HepG2 (cell line): ENCODE results near the gene INSR. TPM values are rescaled to one million over a fixed set of nuclear protein-coding genes. Genes with fewer than 3 reads are reported as not detected.

Source experiments
- ATAC-seq: fragments of 200-7000 bp; cut with Tn5 transposase; 3 replicates; pipeline ENCODE4 v1.9.1; 2020; ENCODE audit warnings: mild to moderate bottlenecking, moderate library complexity
- BruUV-seq: library from RNA; stranded (reverse); fragments of 400-500 nt; replicated peaks from 2 replicates; lab custom pipeline; 2021; lab: Mats Ljungman, UMichigan
- CTCF ChIA-PET: fragments of 300-600 bp; formaldehyde crosslinking; extraction: SDS; loops from one replicate; lab custom pipeline; 2021; ENCODE audit warnings: low total read pairs, inconsistent platforms, low intra/inter-chr PET ratio; lab: Yijun Ruan, JAX
- POLR2A ChIA-PET: fragments of 350-600 bp; sonication (Branson Sonifier 250); formaldehyde crosslinking; loops from one replicate; lab custom pipeline; 2020; ENCODE audit warnings: antibody characterized with exemption, inconsistent platforms; lab: Yijun Ruan, JAX
- DNase-seq: peaks from one replicate; pipeline ENCODE4 v3.0.0-alpha.2; 2015; ENCODE audit warnings: low spot score
- FAIRE-seq: peaks from 3 replicates; lab custom pipeline; 2011; peaks lifted over from hg19 to GRCh38; lab: Jason Lieb, UNC
- H2AFZ ChIP-seq: one replicate; pipeline ENCODE4 v1.6.1; 2011; ENCODE audit warnings: low read length, inconsistent platforms
- H3K27ac ChIP-seq: fragments of 300-600 bp; 3 replicates; pipeline ENCODE4 v1.8.0; 2011; ENCODE audit warnings: mixed run types, mild to moderate bottlenecking, mixed read lengths, low read length, inconsistent platforms; ENCODE audit not compliant: insufficient read depth; ENCODE audit errors: extremely low read length
- H3K27me3 ChIP-seq, 2 experiments: fragments of 200-600 bp in 1 of 2; 2 replicates in 1 of 2; 3 replicates in 1 of 2; pipeline versions ENCODE4 v1.6.0 to v1.8.0; 2011; ENCODE audit warnings: low read length in 2 of 2, mild to moderate bottlenecking in 2 of 2, moderate library complexity in 2 of 2, inconsistent platforms in 1 of 2; ENCODE audit not compliant: insufficient read depth in 2 of 2, control insufficient read depth in 1 of 2
- H3K36me3 ChIP-seq, 2 experiments: fragments of 200-600 bp in 1 of 2; replicated peaks in 1 of 2; 2 replicates in 1 of 2; 3 replicates in 1 of 2; pipeline versions ENCODE4 v1.5.1 to v1.8.0; 2011; ENCODE audit warnings: low read length in 2 of 2, inconsistent platforms in 1 of 2; ENCODE audit not compliant: insufficient read depth in 2 of 2, control insufficient read depth in 1 of 2
- H3K4me1 ChIP-seq: 2 replicates; pipeline ENCODE4 v1.5.1; 2012; ENCODE audit warnings: low read length, inconsistent platforms; ENCODE audit not compliant: insufficient read depth
- H3K4me2 ChIP-seq: 2 replicates; pipeline ENCODE4 v1.6.0; 2011; ENCODE audit warnings: low read depth, low read length, inconsistent platforms
- H3K4me3 ChIP-seq, 3 experiments: fragments of 200-600 bp in 1 of 3; sonication (generic), shearing (Covaris generic) in 1 of 3; replicated peaks in 1 of 3; 2 replicates each; pipeline ENCODE4 v1.5.1; 2011 to 2016; ENCODE audit warnings: low read length in 3 of 3, inconsistent platforms in 2 of 3, low read depth in 2 of 3, mild to moderate bottlenecking in 2 of 3, control low read depth in 1 of 3, mixed read lengths in 1 of 3; ENCODE audit not compliant: insufficient read depth in 1 of 3
- H3K79me2 ChIP-seq: one replicate; pipeline ENCODE4 v1.6.1; 2011; ENCODE audit warnings: low read length, inconsistent platforms; ENCODE audit not compliant: insufficient read depth
- H3K9ac ChIP-seq: 2 replicates; pipeline ENCODE4 v1.6.0; 2011; ENCODE audit warnings: mild to moderate bottlenecking, low read depth, low read length, inconsistent platforms; ENCODE audit not compliant: insufficient read depth
- H3K9me3 ChIP-seq: 2 replicates; pipeline ENCODE4 v1.5.1; 2012; ENCODE audit warnings: mild to moderate bottlenecking, low read length
- H4K20me1 ChIP-seq: 2 replicates; pipeline ENCODE4 v1.6.0; 2011; ENCODE audit warnings: inconsistent platforms, mild to moderate bottlenecking, low read length, moderate library complexity; ENCODE audit not compliant: insufficient read depth
- ATF7-NPFF ChIP-seq: sonication (generic); formaldehyde crosslinking; IDR thresholded peaks from 2 replicates; pipeline ENCODE4 v1.8.1; 2023; ENCODE audit warnings: mild to moderate bottlenecking, low read depth, missing genetic modification reagents, moderate library complexity
- CTCF ChIP-seq: sonication (generic); formaldehyde crosslinking; IDR thresholded peaks from 2 replicates; pipeline ENCODE4 v1.5.0; 2020; ENCODE audit warnings: mild to moderate bottlenecking, missing genetic modification reagents, moderate library complexity
- ETV6 ChIP-seq: sonication (generic); formaldehyde crosslinking; conservative IDR thresholded peaks from 2 replicates; pipeline ENCODE4 v1.4.0; 2020; ENCODE audit warnings: missing genetic modification reagents
- NR2C2 ChIP-seq: sonication (generic); formaldehyde crosslinking; IDR thresholded peaks from 2 replicates; pipeline ENCODE4 v1.4.0; 2020; ENCODE audit warnings: missing genetic modification reagents, mild to moderate bottlenecking, moderate library complexity, borderline replicate concordance
- RNF219 ChIP-seq: sonication (generic); formaldehyde crosslinking; IDR thresholded peaks from 2 replicates; pipeline ENCODE4 v1.5.0; 2020; ENCODE audit warnings: mild to moderate bottlenecking, missing genetic modification reagents
- SRSF1 ChIP-seq: fragments of 200-400 bp; formaldehyde crosslinking; optimal IDR thresholded peaks from 2 replicates; pipeline ENCODE3; 2017; ENCODE audit warnings: mild to moderate bottlenecking, low read depth, low read length, moderate library complexity
- TBL1XR1 ChIP-seq: fragments of 150-350 bp; IDR thresholded peaks from 2 replicates; pipeline ENCODE4 v1.6.1; 2014; ENCODE audit warnings: borderline replicate concordance, low read length; ENCODE audit not compliant: partially characterized antibody
- TFE3 ChIP-seq: IDR thresholded peaks from 2 replicates; pipeline ENCODE4 v1.6.1; 2016
- XBP1 ChIP-seq: sonication (generic); formaldehyde crosslinking; IDR thresholded peaks from 2 replicates; pipeline ENCODE4 v1.5.0; 2020; ENCODE audit warnings: missing genetic modification reagents
- ZKSCAN8 ChIP-seq: IDR thresholded peaks from 2 replicates; pipeline ENCODE4 v1.6.1; 2016; ENCODE audit warnings: borderline replicate concordance, missing genetic modification reagents, missing compliant biosample characterization
- ZNF329 ChIP-seq: sonication (generic); formaldehyde crosslinking; IDR thresholded peaks from 2 replicates; pipeline ENCODE4 v1.9.0; 2021; ENCODE audit warnings: low read depth, mild to moderate bottlenecking, missing genetic modification reagents
- ZNF335 ChIP-seq: sonication (generic); formaldehyde crosslinking; IDR thresholded peaks from 2 replicates; pipeline ENCODE4 v1.4.0; 2020; ENCODE audit warnings: missing genetic modification reagents
- ZNF547 ChIP-seq: sonication (generic); formaldehyde crosslinking; IDR thresholded peaks from 2 replicates; pipeline ENCODE4 v1.5.1; 2020; ENCODE audit warnings: mild to moderate bottlenecking, missing genetic modification reagents
- ZNF75D ChIP-seq: sonication (generic); formaldehyde crosslinking; IDR thresholded peaks from 2 replicates; pipeline ENCODE4 v1.8.1; 2023; ENCODE audit warnings: missing genetic modification reagents, mild to moderate bottlenecking, borderline replicate concordance
- ZNF841 ChIP-seq: sonication (generic); formaldehyde crosslinking; IDR thresholded peaks from 2 replicates; pipeline ENCODE4 v1.8.1; 2023; ENCODE audit warnings: missing genetic modification reagents, borderline replicate concordance
- WGBS: methylation state at CpG from one replicate; pipeline ENCODE4 v1.1.6; 2017; ENCODE audit warnings: low lambda C conversion rate; 5-methylcytosine and 5-hydroxymethylcytosine counted together
- in situ Hi-C: cut with HindIII; loops from 2 replicates; pipeline ENCODE4 v1.10.0; 2017; ENCODE audit warnings: low pct_unique_long_range_greater_than_20kb; ENCODE audit not compliant: extremely low pct_ligation_motif_present
- intact Hi-C: fragments of 100-400 bp; cut with micrococcal nuclease; formaldehyde crosslinking; loops from one replicate; pipeline ENCODE4 v1.10.0; 2022; ENCODE audit not compliant: unreplicated experiment
- polyA plus RNA-seq, 8 experiments: library from polyadenylated mRNA; depleted of rRNA in 3 of 8; stranded (reverse) in 7 of 8; unstranded in 1 of 8; fragments of >200 nt; fragmentation: Illumina TruSeq in 4 of 8; extraction: Trizol in 4 of 8; gene quantifications; 2 replicates each; pipeline versions ENCODE4 v1.2.1 to v1.2.3, GENCODE V29; 2011 to 2016; ENCODE audit warnings: low read depth in 4 of 8, missing spikeins in 1 of 8, mixed read lengths in 1 of 8; ENCODE audit not compliant: insufficient read depth in 1 of 8
- total RNA-seq, 5 experiments: library from RNA; depleted of rRNA; stranded (reverse); fragments of >200 nt; fragmentation: Illumina TruSeq; extraction: Trizol; gene quantifications; 2 replicates each; pipeline ENCODE4 v1.2.3, GENCODE V29; 2016; ENCODE audit warnings: low read depth in 1 of 5

Gene INSR
- total and polyA plus RNA-seq, 2 of the 13 experiments (the other 11 are each of a cell fraction or from before 2014, with no cell fraction given), result 24.2 to 29.8 TPM

- no peak overlapping the region for H3K27ac ChIP-seq
- TF ChIP-seq NR2C2 (CRISPR knock-in tag) (no peak), TFE3 (CRISPR knock-in tag) (no peak), ETV6 (CRISPR knock-in tag) (no peak), XBP1 (CRISPR knock-in tag) (no peak), ZNF841 (CRISPR knock-in tag) (no peak), TBL1XR1 (no peak), ZNF547 (CRISPR knock-in tag) (no peak), ZKSCAN8 (CRISPR knock-in tag) (no peak)
- intact Hi-C loops (no loop called here), in situ Hi-C loops (no loop called here)
- FAIRE-seq (no peak), ATAC-seq (no peak), DNase-seq (no peak)
- H3K4me1 ChIP-seq, result no peaks in the 10 kb centered on the region
- no peaks in the 10 kb centered on the region for H3K79me2 ChIP-seq
- H3K9ac ChIP-seq, result no peak overlapping the region
- no peaks in the 10 kb centered on the region for H3K36me3 ChIP-seq
- ChIA-PET POLR2A (no interaction called here), CTCF (no interaction called here)
- H3K9me3 ChIP-seq, result no peaks in the 10 kb centered on the region
- BruUV-seq, result no TSS peak
- no peaks in the 10 kb centered on the region; a peak in 1 of 5 replicates for H3K27me3 ChIP-seq
- no peak overlapping the region for H2AFZ ChIP-seq
- H3K4me3 ChIP-seq, result no peak overlapping the region
- no peak overlapping the region for H3K4me2 ChIP-seq
- no peaks in the 10 kb centered on the region for H4K20me1 ChIP-seq
- WGBS, result 76% methylated on average over 7 of the region's 7 CpGs
Observed at GRCh38 chr19:7312816-7313215, 18.6 kb upstream of the INSR start.

DNA sequence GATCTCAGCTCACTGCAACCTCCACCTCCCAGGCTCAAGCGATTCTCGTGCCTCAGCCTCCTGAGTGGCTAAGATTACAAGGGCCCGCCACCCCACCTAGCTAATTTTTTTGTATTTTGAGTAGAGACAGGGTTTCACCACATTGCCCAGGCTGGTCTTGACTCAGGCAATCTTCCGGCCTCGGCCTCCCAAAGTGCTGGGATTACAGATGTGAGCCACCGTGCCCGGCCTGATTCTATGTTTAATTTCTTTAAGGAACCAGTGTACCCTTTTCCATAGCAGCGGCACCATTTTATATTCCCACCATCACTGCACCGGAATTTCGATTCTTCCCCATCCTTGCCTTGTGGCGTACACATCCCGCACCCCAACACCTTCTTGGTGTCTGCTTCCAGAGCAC, 17.7 kb upstream of the INSR start:
- no peaks in the 10 kb centered on the region for H4K20me1 ChIP-seq
- ATAC-seq, result no peak
- intact Hi-C loops, result no loop called here
- H2AFZ ChIP-seq, result no peak overlapping the region
- H3K4me2 ChIP-seq, result no peak overlapping the region
- CTCF ChIA-PET, result no interaction called here
- H3K79me2 ChIP-seq, result no peaks in the 10 kb centered on the region
- no peak overlapping the region for H3K4me3 ChIP-seq
- no peak for FAIRE-seq
- DNase-seq, result no peak
- no TSS peak for BruUV-seq
- H3K27me3 ChIP-seq, result no peaks in the 10 kb centered on the region; a peak in 1 of 5 replicates
- POLR2A ChIA-PET, result no interaction called here
- H3K27ac ChIP-seq, result no peak overlapping the region
- in situ Hi-C loops, result no loop called here
- H3K9ac ChIP-seq, result no peak overlapping the region
- 82% methylated on average over 12 of the region's 12 CpGs for WGBS
- no peaks in the 10 kb centered on the region for H3K4me1 ChIP-seq
- H3K36me3 ChIP-seq, result no peaks in the 10 kb centered on the region
- no peaks in the 10 kb centered on the region for H3K9me3 ChIP-seq
- TF ChIP-seq CTCF (CRISPR knock-in tag) (no peak), ATF7-NPFF (no peak), ZNF329 (no peak), RNF219 (no peak), ZNF335 (no peak), SRSF1 (no peak), ZNF75D (CRISPR knock-in tag) (no peak)
